Skeletal muscle cell (primary cell): ENCODE results near the gene CLOCK.

Experiments used
- DNase-seq: peaks from one replicate; pipeline ENCODE4 v3.0.0-alpha.2; 2010; ENCODE audit warnings: low read depth
- H3K4me3 ChIP-seq: 2 replicates; pipeline ENCODE4 v1.5.1; 2011; ENCODE audit warnings: low read depth, mild to moderate bottlenecking, control low read depth, low read length, moderate library complexity

Gene CLOCK

DNA sequence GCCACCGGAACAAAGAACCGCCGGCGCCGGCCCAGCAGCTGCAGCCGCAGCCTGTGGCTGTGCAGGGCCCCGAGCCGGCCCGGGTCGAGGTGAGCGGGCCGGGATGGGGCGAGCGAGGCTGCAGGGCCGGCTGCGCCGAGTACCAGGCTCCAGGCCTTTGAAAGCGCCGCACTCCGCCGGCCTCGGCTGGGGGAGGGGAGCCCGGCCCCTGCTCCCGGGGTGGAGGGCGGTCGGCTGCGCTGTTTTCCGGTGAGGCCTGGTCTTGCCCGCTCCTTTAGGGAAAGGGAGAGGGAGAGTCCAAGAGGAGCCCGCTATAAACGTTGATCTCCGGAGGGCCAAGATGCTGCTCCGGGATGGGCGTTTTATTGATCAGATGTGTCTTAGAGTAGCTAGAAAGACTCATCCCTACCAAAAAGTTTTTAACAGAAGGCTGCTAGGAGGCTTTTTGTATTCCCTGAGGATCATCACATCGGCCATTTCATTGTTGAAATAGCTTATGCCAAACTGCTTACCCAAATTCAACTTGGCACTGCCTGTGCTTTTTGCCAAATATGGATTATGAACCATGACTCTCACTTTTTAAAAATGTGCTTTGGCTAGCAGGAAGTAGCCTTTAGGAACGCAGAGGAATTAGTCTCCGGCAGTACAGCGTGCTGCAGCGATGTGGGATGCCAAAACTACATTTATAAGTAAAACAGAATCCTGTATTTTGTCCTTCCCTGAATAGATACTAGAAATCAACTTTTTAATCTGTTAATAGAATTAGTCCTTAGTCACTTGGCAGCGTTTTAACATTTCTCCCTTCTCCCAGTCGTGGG, 150.2 kb downstream of the CLOCK start:
- H3K4me3 ChIP-seq: peak overlapping the region; percentile 73
- no peak for DNase-seq

DNA sequence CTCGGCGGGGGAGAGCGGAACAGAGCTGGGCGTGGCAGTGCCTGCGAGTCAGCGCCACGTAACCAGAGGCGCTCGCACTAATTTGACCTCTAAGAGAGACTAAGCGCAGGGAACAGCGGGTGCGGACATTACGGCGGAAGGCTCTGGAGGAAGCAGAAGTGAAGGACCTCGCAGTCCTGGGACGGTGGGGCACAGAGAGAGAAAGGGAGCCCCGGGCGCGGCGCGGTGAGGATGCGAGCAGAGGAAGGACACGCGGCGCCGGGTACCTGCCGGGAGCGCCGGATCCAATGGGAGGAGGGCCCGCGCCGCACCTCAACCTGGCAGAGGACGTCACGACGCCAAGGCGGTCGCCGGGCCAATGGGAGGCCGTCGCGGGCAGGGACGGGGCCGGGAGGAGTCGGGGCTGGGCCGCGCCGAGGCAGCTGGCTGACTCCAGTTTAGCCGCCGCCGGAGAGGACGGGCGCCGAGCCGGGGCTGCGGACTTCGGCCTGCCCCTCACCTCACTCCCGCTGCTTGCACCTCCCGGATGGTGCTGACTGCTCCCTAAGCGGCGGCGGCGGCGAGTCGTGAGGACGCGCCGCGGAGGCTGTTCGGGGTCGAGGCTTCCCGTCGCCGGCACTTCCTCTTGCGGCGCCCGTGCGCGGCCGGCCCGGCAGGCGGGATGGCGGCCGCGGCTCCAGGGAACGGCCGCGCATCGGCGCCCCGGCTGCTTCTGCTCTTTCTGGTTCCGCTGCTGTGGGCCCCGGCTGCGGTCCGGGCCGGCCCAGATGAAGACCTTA, 151.0 kb downstream of the CLOCK start, which contains the start of gene TMEM165:
TMEM165 (plus strand) TSS at position 429 of the 779 bp plus-strand sequence; CDS start at position 662, 233 bp downstream.
- H3K4me3 ChIP-seq: peak within 1 kb of the TSS; percentile 73
- DNase-seq: peak; percentile 47

DNA sequence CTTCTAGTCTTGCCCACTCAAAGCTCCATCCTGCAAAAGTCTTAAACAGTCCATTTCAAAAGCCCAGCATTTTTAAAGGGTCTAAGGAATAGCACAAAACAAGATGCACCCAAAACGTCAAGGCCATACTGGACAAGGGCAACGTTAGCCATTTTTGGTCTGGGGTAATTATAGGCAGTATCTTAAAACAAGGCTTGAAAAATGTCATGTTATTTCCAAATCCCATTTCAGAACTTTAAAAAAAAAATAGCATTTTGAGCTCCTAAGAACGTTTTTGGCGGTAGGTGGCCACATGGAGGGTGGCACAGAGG, 151.5 kb downstream of the CLOCK start:
- H3K4me3 ChIP-seq: peak overlapping the region; percentile 73
- DNase-seq: no peak

DNA sequence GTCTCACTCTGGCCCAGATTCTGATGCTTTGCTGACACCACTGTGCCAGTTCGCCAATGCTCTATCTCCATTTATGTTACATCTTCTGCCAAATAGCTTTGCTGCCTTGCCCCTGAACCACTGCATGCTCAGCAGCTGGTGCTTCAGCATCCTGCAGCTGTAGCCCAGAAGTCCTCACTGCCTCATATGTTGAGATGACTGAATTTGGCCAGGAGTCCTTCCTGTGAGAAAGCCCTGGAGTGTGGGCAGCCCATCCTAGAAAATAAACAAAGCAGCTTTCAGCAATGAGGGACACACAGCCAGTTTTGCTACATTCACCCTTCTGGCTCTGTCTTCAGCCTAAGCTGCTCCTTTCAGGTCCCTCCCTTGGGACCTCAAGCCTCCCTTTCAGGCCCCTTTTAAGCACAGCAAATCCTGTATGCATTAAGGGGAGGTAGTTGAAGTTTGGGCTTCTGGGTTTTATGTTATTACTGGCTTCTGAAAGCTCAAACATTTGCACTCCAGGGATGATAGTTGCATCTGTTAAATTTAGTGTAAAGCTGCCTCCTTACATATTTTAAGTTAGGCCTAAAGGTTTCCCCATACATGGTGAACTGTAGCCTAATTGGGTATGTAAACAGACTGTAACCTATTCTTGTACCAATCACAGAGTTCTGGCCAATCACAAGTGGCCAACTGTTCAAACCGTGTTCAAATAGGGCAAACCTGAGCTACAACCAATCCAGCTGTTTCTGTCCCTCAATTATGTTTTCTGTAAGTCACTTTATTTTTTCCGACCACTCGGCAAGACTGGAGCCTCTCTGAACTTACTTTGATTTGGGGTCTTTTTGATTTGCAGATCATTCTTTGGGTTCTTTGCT, 153.0 kb downstream of the CLOCK start:
- no peak for DNase-seq
- no peak overlapping the region for H3K4me3 ChIP-seq

DNA sequence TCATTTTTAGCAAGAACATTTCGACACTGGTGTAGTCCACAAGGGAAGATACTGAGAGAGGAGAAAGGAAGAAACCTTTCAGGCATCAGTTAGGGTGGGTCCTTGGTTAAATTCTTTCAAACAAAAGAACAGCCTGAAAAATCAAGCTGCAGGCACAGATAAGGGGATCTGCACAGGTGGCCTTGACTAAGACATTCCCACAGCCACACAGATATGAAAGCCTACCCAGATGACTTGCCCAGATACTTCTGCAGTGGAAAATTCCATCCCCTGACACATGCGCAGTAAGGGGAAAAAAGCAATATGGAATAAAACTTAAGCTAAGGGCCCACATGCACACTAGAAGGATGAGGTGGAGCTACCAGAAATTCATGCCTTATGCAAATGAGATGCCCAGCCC, 159.9 kb downstream of the CLOCK start:
- no peak for DNase-seq
- no peak overlapping the region for H3K4me3 ChIP-seq

DNA sequence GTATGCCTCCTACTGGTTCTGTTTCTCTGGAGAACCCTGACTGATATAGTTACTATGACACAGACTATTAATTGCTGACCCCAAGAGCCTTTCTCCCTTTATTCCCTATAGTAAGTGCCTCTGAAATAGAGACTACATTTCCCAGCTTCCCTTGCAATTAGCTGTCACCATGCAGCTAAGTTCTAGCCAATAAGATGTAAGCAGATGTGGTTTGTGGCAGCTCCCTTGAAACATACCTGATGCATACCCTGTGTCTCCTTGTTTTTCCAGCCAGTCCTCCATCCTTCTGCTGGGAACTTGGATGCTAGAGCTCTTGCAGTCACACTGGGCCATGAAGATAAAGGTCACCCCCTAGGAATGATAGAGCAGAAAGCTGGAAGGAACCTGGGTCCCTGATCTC, 160.6 kb downstream of the CLOCK start:
- no peak for DNase-seq
- H3K4me3 ChIP-seq: no peak overlapping the region

DNA sequence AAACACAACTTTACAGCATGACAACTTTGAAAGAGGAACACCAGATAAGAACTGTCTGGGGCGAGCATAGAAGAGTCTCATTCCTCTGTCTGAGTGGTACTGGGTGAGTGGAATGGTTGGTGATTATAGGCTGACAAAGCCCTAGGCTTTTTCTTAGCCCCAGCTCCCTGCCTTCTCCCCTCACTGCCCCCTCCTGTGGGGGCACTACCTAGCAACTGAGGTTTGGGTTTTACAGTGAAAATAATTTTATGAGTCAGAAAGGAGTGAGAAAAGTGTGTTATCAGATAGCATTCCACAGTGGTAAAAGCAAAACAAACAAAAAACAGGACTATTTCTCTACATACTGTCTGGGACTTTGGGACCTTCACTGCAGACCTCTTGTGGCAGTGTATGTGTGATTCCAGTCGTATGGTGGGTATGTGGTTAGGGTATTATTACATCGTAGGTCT, 161.5 kb downstream of the CLOCK start:
- no peak overlapping the region for H3K4me3 ChIP-seq
- DNase-seq: no peak

DNA sequence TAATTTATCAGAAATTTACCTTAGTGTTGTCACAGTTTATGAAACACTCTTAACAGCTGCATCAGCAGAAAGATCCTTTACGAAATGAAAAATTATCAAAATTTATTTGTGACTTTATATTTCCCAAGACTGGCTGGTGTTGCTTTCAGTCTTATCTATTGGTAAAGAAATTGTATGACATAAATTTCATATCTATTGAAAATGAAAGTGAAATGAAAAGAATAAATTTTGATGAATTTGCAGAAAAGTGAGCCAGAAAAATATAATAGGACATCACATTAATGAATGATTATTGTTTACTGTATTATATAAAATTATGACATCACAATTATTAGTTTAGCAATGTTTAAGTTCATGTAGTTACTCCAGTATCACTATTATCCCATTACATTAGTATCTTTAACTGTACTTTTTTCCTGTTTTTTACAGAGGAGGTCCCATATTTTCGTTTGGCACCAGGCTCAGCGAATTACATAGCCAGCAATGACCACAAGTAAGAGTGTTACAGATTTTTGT, 164.2 kb downstream of the CLOCK start:
- H3K4me3 ChIP-seq: no peak overlapping the region
- no peak for DNase-seq

DNA sequence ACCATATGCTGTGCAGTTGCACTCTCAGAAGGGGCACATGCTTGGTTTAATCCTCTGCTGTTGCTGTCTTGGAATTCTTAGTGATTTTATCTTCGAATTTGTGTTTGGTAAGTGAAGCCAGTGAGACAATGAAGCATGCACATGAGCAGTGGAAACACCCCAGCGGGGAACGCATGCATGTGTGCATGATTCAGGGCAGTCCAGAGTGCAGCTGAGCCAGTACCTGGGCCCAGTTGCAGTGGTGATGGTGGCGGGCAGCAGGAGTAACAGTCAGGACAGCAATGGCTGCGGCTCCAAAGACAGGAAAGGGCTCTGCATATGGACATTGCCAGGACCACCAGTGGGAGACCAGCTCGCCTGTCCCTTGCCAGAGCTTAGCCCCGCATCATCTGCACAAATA, 165.2 kb downstream of the CLOCK start:
- H3K4me3 ChIP-seq: no peak overlapping the region
- DNase-seq: no peak

DNA sequence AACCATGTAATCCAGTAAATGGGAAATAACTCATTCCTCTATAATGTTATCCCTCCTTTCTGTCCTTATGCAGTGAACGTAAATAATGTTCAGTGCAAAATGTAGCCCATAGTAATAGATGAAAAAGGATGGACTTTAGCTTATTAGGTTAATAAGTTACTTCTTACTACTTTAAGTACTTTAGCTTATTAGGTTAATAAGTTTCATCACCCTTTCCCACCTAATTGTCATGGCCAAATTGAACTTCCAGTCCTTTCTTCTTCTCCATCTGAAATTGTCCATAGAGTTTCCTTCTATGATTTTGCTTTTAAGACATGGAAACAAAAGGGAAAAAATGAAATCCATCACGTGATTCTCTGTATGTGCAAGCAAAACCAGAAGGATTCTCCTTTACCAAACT, 166.1 kb downstream of the CLOCK start:
- no peak for DNase-seq
- H3K4me3 ChIP-seq: no peak overlapping the region

DNA sequence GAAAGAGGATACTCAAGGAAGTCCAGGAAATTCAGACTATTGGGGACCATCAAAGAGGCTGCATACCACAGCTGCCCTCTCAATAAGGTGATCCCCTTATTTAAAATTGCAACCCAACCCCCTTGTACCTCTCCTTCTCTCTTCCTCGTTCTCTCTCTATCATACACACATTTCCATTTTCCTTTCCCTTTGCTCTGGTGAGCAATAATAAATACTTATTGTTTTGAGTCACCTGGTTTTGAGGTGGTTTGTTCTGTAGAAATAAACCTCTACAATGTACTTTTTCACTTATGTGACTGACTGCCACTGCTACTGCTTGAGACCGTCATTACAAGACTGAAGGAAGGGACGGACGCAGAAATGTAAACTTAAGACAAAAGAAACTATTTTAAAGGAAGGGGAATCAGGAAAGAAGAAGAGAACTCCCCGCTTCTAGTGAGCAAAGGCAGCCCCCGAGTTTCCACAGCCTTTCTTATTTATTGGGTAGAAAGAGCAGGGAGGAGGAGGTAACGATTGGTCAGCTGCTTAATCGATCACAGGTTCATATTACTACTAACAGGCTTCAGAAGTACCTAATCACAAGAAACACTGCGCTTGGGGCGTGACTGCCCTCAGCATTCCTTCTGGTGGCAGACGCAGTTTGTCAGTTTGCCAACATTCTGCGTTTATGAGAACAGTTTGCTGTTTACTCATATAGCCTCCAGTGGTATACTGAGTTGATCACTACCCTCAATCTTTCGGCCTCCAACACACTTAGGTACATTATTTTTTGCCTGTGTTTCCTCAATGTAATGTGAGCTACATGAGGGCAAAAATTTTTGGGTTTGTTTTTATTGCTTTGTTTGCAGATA, 167.9 kb downstream of the CLOCK start:
- no peak overlapping the region for H3K4me3 ChIP-seq
- DNase-seq: no peak
